KOPT-K1 (cell line): ENCODE results near the gene HS3ST1.
"Not testable (repeated sequence)": the region's sequence is repeated elsewhere in the genome, so short reads cannot be mapped to it uniquely, and the experiment has no call there.

Experiments
- H3K27ac ChIP-seq: fragments of 200-600 bp; sonication (generic); 2 replicates; pipeline ENCODE4 v1.5.1; 2016; ENCODE audit warnings: antibody characterized with exemption, mild to moderate bottlenecking, low read depth, low read length; ENCODE audit not compliant: poor library complexity, severe bottlenecking
- H3K36me3 ChIP-seq: fragments of 200-600 bp; sonication (generic); 2 replicates; pipeline ENCODE4 v1.5.1; 2017; ENCODE audit warnings: antibody characterized with exemption, mild to moderate bottlenecking, low read length, moderate library complexity; ENCODE audit not compliant: insufficient read depth
- H3K9me3 ChIP-seq: fragments of 200-600 bp; sonication (generic); 2 replicates; pipeline ENCODE4 v1.5.1; 2017; ENCODE audit warnings: antibody characterized with exemption, low read length, mild to moderate bottlenecking; ENCODE audit not compliant: insufficient read depth, poor library complexity, severe bottlenecking

Gene HS3ST1

GRCh38 chr4:11397819-11398610, 30.7 kb downstream of the HS3ST1 start:
- H3K36me3 ChIP-seq = no peaks in the 10 kb centered on the region
- no peaks in the 10 kb centered on the region for H3K9me3 ChIP-seq
- H3K27ac ChIP-seq = no peak overlapping the region

GRCh38 chr4:11397146-11397545, 31.5 kb downstream of the HS3ST1 start:
- no peaks in the 10 kb centered on the region for H3K36me3 ChIP-seq
- no peaks in the 10 kb centered on the region for H3K9me3 ChIP-seq
- H3K27ac ChIP-seq = no peak overlapping the region

- no peak overlapping the region for H3K27ac ChIP-seq
- no peaks in the 10 kb centered on the region for H3K9me3 ChIP-seq
- H3K36me3 ChIP-seq = no peaks in the 10 kb centered on the region
These were observed 35.1 kb downstream of the HS3ST1 start for GRCh38 chr4:11393551-11393950.

GRCh38 chr4:11384072-11384471, 44.6 kb downstream of the HS3ST1 start:
- not testable (repeated sequence) for H3K27ac ChIP-seq, H3K9me3 ChIP-seq, H3K36me3 ChIP-seq

GRCh38 chr4:11376571-11376970, 52.1 kb downstream of the HS3ST1 start:
- Histone ChIP-seq H3K27ac (no peak overlapping the region), H3K36me3 (no peaks in the 10 kb centered on the region), H3K9me3 (no peaks in the 10 kb centered on the region)

GRCh38 chr4:11376146-11376545, 52.5 kb downstream of the HS3ST1 start:
- no peaks in the 10 kb centered on the region for H3K36me3 ChIP-seq
- H3K27ac ChIP-seq = no peak overlapping the region
- H3K9me3 ChIP-seq = no peaks in the 10 kb centered on the region

- Histone ChIP-seq H3K36me3 (no peaks in the 10 kb centered on the region), H3K9me3 (no peaks in the 10 kb centered on the region), H3K27ac (no peak overlapping the region)
These were observed 60.0 kb downstream of the HS3ST1 start for GRCh38 chr4:11368701-11369115.

GRCh38 chr4:11367371-11367770, 61.3 kb downstream of the HS3ST1 start:
- no peaks in the 10 kb centered on the region for H3K36me3 ChIP-seq
- H3K9me3 ChIP-seq = no peaks in the 10 kb centered on the region
- no peak overlapping the region for H3K27ac ChIP-seq

GRCh38 chr4:11366859-11367258, 61.8 kb downstream of the HS3ST1 start:
- Histone ChIP-seq H3K36me3 (no peaks in the 10 kb centered on the region), H3K27ac (no peak overlapping the region), H3K9me3 (no peaks in the 10 kb centered on the region)

- no peaks in the 10 kb centered on the region for H3K9me3 ChIP-seq
- no peak overlapping the region for H3K27ac ChIP-seq
- no peaks in the 10 kb centered on the region for H3K36me3 ChIP-seq
These were observed 63.7 kb downstream of the HS3ST1 start for GRCh38 chr4:11365039-11365438.

- Histone ChIP-seq H3K36me3 (no peaks in the 10 kb centered on the region), H3K9me3 (no peaks in the 10 kb centered on the region), H3K27ac (no peak overlapping the region)
These were observed 69.1 kb downstream of the HS3ST1 start for GRCh38 chr4:11359591-11359990.

- Histone ChIP-seq H3K9me3 (no peaks in the 10 kb centered on the region), H3K27ac (no peak overlapping the region), H3K36me3 (no peaks in the 10 kb centered on the region)
These were observed 73.5 kb downstream of the HS3ST1 start for GRCh38 chr4:11355226-11355625.

- H3K36me3 ChIP-seq = no peaks in the 10 kb centered on the region
These were observed 74.2 kb downstream of the HS3ST1 start for GRCh38 chr4:11354531-11354930.

GRCh38 chr4:11348449-11349088, 80.1 kb downstream of the HS3ST1 start:
- H3K36me3 ChIP-seq = no peaks in the 10 kb centered on the region
- no peak overlapping the region for H3K27ac ChIP-seq
- H3K9me3 ChIP-seq = no peaks in the 10 kb centered on the region

More at GRCh38 chr4:11354531-11354930, 74.2 kb downstream of the HS3ST1 start:
- no peaks in the 10 kb centered on the region for H3K9me3 ChIP-seq
- H3K27ac ChIP-seq = no peak overlapping the region

GRCh38 chr4:11344916-11345315, 83.8 kb downstream of the HS3ST1 start:
- Histone ChIP-seq H3K9me3 (no peaks in the 10 kb centered on the region), H3K36me3 (no peaks in the 10 kb centered on the region), H3K27ac (no peak overlapping the region)

- H3K27ac ChIP-seq = no peak overlapping the region
- H3K36me3 ChIP-seq = no peaks in the 10 kb centered on the region
- H3K9me3 ChIP-seq = no peaks in the 10 kb centered on the region
These were observed 85.2 kb downstream of the HS3ST1 start for GRCh38 chr4:11343536-11343935.
